C4-2B (cell line): ENCODE results near the gene RPS6KL1.

Experiments
- H3K27ac ChIP-seq: fragments of 450-650 bp; 2 replicates; pipeline ENCODE4 v1.5.1; 2017
- CTCF ChIP-seq: fragments of 450-650 bp; conservative IDR thresholded peaks from 2 replicates; pipeline ENCODE4 v1.5.1; 2017; ENCODE audit warnings: mild to moderate bottlenecking
- ZFX ChIP-seq: fragments of 450-650 bp; IDR thresholded peaks from 2 replicates; pipeline ENCODE4 v1.6.1; 2017

RPS6KL1 gene

GRCh38 chr14:74919421-74920165, 3.5 kb downstream of the RPS6KL1 start:
- no peak for TF ChIP-seq CTCF
- no peak for TF ChIP-seq ZFX
- no peak overlapping the region for H3K27ac ChIP-seq

- H3K27ac ChIP-seq = no peak overlapping the region
- no peak for TF ChIP-seq ZFX
- TF ChIP-seq CTCF = no peak
These were observed 4.7 kb downstream of the RPS6KL1 start for GRCh38 chr14:74918380-74918779.

GRCh38 chr14:74917646-74918081, 5.4 kb downstream of the RPS6KL1 start:
- TF ChIP-seq CTCF (no peak), ZFX (no peak)
- H3K27ac ChIP-seq = no peak overlapping the region

GRCh38 chr14:74917178-74917543, 5.9 kb downstream of the RPS6KL1 start:
- TF ChIP-seq CTCF (no peak), ZFX (no peak)
- H3K27ac ChIP-seq = no peak overlapping the region

- TF ChIP-seq ZFX (no peak), CTCF (no peak)
- no peak overlapping the region for H3K27ac ChIP-seq
These were observed 7.2 kb downstream of the RPS6KL1 start for GRCh38 chr14:74915826-74916225.

GRCh38 chr14:74915426-74915825, 7.6 kb downstream of the RPS6KL1 start:
- TF ChIP-seq ZFX = no peak
- TF ChIP-seq CTCF = no peak
- H3K27ac ChIP-seq = no peak overlapping the region

- no peak overlapping the region for H3K27ac ChIP-seq
- TF ChIP-seq CTCF = peak; percentile 84
- TF ChIP-seq ZFX = no peak
These were observed 9.0 kb downstream of the RPS6KL1 start for GRCh38 chr14:74913986-74914573.
